ENCODE data around the gene ANXA11.
"Not testable (repeated sequence)": the region's sequence is repeated elsewhere in the genome, so short reads cannot be mapped to it uniquely, and the experiment has no call there.

DNA sequence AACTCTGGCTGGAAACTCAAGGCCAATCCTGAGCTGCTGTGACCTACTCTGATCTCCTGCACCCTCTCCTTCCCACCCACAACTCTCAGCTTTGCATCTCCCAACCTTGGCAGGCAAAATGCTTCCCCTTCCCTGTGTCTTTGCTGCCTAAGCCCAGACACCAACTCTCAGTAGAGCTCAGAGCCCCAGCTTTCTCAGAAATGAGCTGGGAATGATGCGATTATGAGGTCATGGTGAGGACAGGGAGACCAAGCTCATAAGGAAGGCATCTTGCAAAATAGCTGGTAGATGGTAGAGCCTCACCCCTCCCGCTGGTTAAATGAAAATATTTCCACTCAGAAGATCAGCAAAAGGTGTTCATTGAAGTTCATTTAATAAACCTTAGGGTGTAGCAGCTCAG lies 49.4 kb upstream of the ANXA11 start:
- TF ChIP-seq POLR2A (IDR thresholded peaks at IDR 0.05; ENCODE audit: extremely low read depth, insufficient read length); CTCF (IDR thresholded peaks at IDR 0.05; ENCODE audit: low read depth, low read length): not testable (repeated sequence)
